Endothelial cell of coronary artery (primary cell): ENCODE data around the gene ATP5PB. TPM values are rescaled to one million over a fixed set of nuclear protein-coding genes. Genes with fewer than 3 reads are reported as not detected.

Experiments
- total RNA-seq: library from RNA; depleted of rRNA; stranded (reverse); fragments of >200 nt; gene quantifications from 2 replicates; pipeline ENCODE4 v1.2.3, GENCODE V29; 2014

The ATP5PB gene
- total RNA-seq: 297 and 316 TPM in 2 replicates

GRCh38 chr1:111448918-111449702, at the start of gene ATP5PB, which contains the start of gene WDR77:
ATP5PB (plus strand) TSS chr1:111449464; CDS start chr1:111449542, 78 bp downstream.
WDR77 (minus strand) TSS chr1:111449256; CDS start chr1:111449169, 87 bp downstream.

GRCh38 chr1:111503585-111504060, 54.4 kb downstream of the ATP5PB start, which contains the start of the genes ADORA3 and TMIGD3:
ADORA3 (minus strand) TSS chr1:111503633; CDS start chr1:111503354, 279 bp downstream.
TMIGD3 (minus strand) TSS chr1:111503633; CDS start chr1:111503354, 279 bp downstream.

Other genes with a start within 250 kb of the ATP5PB start
- gene DENND2D, start 248.8 kb upstream of the ATP5PB start, total RNA-seq: 0.63 and 1.1 TPM in 2 replicates
- gene CHI3L2, start 221.8 kb upstream of the ATP5PB start, total RNA-seq: not detected in 2 replicates
- gene CHIA, start 158.6 kb upstream of the ATP5PB start, total RNA-seq: not detected in 2 replicates
- gene OVGP1, start 21.7 kb upstream of the ATP5PB start, total RNA-seq: 0.47 and 0.63 TPM in 2 replicates
- 28.9 and 48.2 TPM in 2 replicates for gene WDR77, start 208 bp upstream of the ATP5PB start, total RNA-seq
- gene C1orf162, start 24.5 kb downstream of the ATP5PB start, total RNA-seq: 0.09 and 0.19 TPM in 2 replicates
- not detected in 2 replicates for gene ADORA3, start 54.2 kb downstream of the ATP5PB start, total RNA-seq
- gene TMIGD3, start 54.2 kb downstream of the ATP5PB start, total RNA-seq: 0.09 and 0.27 TPM in 2 replicates
- gene RAP1A, start 170.3 kb downstream of the ATP5PB start, total RNA-seq: 15.8 and 23.1 TPM in 2 replicates